BJ (cell line): Measurements from ENCODE around the gene FADS1. TPM values are rescaled to one million over a fixed set of nuclear protein-coding genes. Genes with fewer than 3 reads are reported as not detected.

Experiments used
- CTCF ChIA-PET: fragments of 350-600 bp; formaldehyde crosslinking; extraction: SDS; loops from one replicate; lab custom pipeline; 2021; ENCODE audit warnings: antibody characterized with exemption, inconsistent platforms; lab: Yijun Ruan, JAX
- POLR2A ChIA-PET: fragments of 300-600 bp; sonication (Branson Sonifier 250); formaldehyde crosslinking; extraction: SDS; loops from one replicate; lab custom pipeline; 2021; ENCODE audit warnings: antibody characterized with exemption; lab: Charles Lee
- DNase-seq: peaks from one replicate; pipeline ENCODE4 v3.0.0-alpha.2; 2011; ENCODE audit warnings: low read depth
- H3K27me3 ChIP-seq: 2 replicates; pipeline ENCODE4 v1.6.0; 2011; ENCODE audit warnings: low read length; ENCODE audit not compliant: control insufficient read depth, insufficient read depth
- H3K36me3 ChIP-seq: 2 replicates; pipeline ENCODE4 v1.5.1; 2011; ENCODE audit warnings: low read length; ENCODE audit not compliant: control insufficient read depth, insufficient read depth
- H3K4me3 ChIP-seq: 2 replicates; pipeline ENCODE4 v1.5.1; 2011; ENCODE audit warnings: low read depth, mild to moderate bottlenecking, control low read depth, low read length
- polyA plus RNA-seq: library from polyadenylated mRNA; depleted of rRNA; stranded (reverse); fragments of >200 nt; gene quantifications from 2 replicates; pipeline ENCODE4 v1.2.3, GENCODE V29; 2011
- TF ChIP-seq, protein P1 (sequence below): IDR thresholded peaks from 2 replicates; pipeline ENCODE4 v1.5.1; 2011; ENCODE audit warnings: low read depth, mild to moderate bottlenecking, control low read depth, inconsistent platforms, low read length, moderate library complexity; ENCODE audit not compliant: insufficient read depth

FADS1 gene
- polyA plus RNA-seq, 1 experiment, result 58.0 TPM

DNA sequence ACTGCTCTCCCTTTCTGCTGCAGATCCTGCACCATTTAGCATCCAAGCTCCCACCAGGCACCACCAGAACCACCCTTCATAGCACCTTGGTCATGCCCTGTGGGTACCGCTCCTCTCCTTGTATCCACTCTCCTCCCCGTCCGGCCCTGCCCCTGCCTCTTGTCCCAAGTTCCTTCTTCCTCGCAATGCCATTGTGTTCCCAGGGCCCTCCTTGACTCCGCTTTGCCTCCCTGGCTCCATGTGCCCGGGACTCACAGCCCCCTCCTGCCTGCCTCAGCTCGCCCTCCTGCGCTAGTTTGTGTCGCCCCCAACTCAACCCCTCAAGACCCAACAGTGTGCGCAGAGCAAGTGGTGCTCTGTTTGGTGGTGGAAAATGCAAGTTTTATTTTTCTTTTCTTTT, 22.1 kb upstream of the FADS1 start:
- POLR2A ChIA-PET, result no interaction called here
- H3K36me3 ChIP-seq, result peaks cover 27% of the 10 kb centered on the region

DNA sequence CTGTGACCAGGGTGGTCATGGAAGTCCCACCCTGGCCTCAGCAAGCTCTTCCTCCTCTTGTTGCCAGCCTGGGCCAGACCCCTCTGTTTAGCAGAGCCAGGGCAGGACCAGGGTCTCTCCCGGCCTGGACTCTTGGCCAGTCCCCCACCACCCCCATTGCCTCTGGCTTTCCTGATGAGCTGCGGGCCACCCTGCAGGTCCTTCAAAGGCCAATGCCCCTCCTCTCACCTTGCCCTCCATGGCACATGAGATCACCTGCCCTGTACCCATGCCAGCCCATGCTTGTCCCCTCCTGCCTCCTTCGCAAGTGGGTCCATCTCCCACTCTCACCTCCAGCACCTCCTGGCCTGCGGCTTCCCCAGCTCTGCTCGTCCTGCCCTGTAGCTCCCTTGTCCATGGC, 21.7 kb upstream of the FADS1 start:
- TF ChIP-seq, protein P1, sequence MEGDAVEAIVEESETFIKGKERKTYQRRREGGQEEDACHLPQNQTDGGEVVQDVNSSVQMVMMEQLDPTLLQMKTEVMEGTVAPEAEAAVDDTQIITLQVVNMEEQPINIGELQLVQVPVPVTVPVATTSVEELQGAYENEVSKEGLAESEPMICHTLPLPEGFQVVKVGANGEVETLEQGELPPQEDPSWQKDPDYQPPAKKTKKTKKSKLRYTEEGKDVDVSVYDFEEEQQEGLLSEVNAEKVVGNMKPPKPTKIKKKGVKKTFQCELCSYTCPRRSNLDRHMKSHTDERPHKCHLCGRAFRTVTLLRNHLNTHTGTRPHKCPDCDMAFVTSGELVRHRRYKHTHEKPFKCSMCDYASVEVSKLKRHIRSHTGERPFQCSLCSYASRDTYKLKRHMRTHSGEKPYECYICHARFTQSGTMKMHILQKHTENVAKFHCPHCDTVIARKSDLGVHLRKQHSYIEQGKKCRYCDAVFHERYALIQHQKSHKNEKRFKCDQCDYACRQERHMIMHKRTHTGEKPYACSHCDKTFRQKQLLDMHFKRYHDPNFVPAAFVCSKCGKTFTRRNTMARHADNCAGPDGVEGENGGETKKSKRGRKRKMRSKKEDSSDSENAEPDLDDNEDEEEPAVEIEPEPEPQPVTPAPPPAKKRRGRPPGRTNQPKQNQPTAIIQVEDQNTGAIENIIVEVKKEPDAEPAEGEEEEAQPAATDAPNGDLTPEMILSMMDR, result no peak
- H3K27me3 ChIP-seq, result no peaks in the 10 kb centered on the region
- POLR2A ChIA-PET, result no interaction called here
- H3K36me3 ChIP-seq, result peaks cover 27% of the 10 kb centered on the region
- CTCF ChIA-PET, result no interaction called here
- no peak for DNase-seq
- no peak overlapping the region for H3K4me3 ChIP-seq

More for the DNA sequence above, 22.1 kb upstream of the FADS1 start:
- DNase-seq, result no peak
- TF ChIP-seq, protein P1, result no peak
- H3K4me3 ChIP-seq, result no peak overlapping the region
- CTCF ChIA-PET, result no interaction called here
- H3K27me3 ChIP-seq, result no peaks in the 10 kb centered on the region

DNA sequence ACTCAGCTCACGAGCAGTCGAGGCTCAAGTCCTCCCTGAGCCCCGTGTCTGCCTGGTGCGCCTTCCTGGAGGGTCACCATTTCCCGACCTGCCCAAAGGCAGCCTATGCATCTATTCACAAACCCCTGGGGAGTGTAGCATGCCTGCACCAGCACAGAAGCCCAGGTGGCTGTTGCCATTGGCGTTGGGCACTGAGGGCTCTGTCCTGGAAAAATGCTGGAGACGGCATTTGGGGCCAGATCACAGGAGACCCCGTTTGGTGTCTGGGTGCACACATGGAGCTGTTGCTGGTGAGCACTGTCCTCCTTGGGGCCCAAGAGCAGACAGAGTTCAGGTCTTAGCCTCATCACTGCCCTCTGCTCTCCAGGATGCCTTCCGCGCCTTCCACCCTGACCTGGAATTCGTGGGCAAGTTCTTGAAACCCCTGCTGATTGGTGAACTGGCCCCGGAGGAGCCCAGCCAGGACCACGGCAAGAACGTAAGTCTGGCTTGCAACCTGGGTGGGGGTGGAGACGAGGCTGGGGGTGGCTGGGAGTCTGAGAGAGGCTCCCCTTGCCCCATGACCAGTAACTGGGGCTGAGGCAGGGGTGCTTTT, 20.7 kb upstream of the FADS1 start:
- POLR2A ChIA-PET, result no interaction called here
- no peaks in the 10 kb centered on the region for H3K27me3 ChIP-seq
- CTCF ChIA-PET, result no interaction called here
- no peak for DNase-seq
- TF ChIP-seq, protein P1, result no peak
- no peak overlapping the region for H3K4me3 ChIP-seq
- peaks cover 23% of the 10 kb centered on the region for H3K36me3 ChIP-seq

DNA sequence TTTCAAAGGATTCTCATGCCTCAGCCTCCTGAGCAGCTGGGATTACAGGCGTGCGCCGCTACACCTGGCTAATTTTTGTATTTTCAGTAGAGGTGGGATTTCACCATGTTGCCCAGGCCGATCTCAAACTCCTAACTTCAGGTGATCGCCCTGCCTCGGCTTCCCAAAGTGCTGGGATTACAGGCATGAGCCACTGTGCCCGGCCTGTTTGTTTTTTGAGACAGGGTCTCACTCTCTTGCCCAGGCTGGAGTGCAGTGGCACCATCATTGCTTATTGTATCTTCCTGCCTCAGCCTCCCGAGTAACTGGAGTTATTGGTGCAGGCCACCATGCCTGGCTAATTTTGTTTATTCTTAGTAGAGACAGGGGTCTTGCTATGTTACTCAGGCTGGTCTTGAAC, 19.4 kb upstream of the FADS1 start:
- H3K4me3 ChIP-seq, result no peak overlapping the region
- ChIA-PET POLR2A (no interaction called here), CTCF (interaction anchor here (0.9 kb wide), 1 partner anchor 52 kb away, joined by 4 read pairs; no protein-coding TSS in a partner anchor)
- DNase-seq, result no peak
- TF ChIP-seq, protein P1, result no peak
- no peaks in the 10 kb centered on the region for H3K27me3 ChIP-seq
- H3K36me3 ChIP-seq, result peaks cover 19% of the 10 kb centered on the region

DNA sequence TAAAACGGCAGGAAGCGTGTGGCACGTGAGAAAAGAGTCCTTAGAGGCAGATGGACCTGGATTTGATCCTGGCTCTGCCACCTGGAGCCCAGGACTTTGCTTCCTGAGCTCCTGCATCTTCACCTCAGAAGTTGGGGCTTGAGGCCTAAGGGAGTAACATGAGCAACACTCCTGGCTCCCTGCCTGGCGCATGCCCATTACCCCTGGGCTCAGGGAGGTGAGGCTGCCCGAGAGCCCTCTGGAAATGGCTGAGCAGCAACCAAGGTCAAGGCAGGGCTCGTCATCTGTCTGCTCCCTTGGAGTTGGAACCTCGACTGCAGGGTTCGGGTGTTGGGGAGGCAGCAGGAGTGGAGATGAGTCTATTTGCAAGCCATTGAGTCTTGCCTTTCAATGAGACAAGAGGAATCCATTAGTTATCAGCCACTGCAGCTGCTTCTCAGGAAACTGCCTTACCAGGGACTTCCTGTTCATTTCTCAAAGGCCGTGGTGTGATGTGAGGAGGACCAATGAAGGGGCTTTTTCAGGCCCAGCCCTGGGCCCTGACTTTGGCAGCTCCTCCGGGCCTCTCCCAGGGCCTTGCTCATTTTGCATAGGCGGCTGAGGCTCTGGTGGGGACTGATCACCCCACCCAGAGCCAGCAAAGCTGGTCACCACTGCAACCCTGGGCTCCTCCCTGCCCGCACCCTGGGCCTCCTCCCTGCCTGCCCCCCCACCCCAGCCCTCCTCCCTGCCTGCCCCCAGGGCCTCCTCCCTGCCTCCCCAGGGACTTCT, 17.7 kb upstream of the FADS1 start:
- H3K4me3 ChIP-seq, result no peak overlapping the region
- TF ChIP-seq, protein P1, result no peak
- DNase-seq, result no peak
- H3K36me3 ChIP-seq, result peaks cover 11% of the 10 kb centered on the region
- ChIA-PET POLR2A (no interaction called here), CTCF (interaction anchor here (0.6 to 2.0 kb wide), 3 partner anchors 11 to 927 kb away, joined by 3 to 5 read pairs (median 3); partner anchors contain the start of gene POLR2G)
- no peaks in the 10 kb centered on the region for H3K27me3 ChIP-seq
